LNCaP clone FGC (cell line): ENCODE results near the gene FBXO47.

Experiments used
- DNase-seq: peaks from one replicate; pipeline ENCODE4 v3.0.0-alpha.2; 2011; ENCODE audit warnings: low read depth
- H3K4me3 ChIP-seq: 2 replicates; pipeline ENCODE4 v1.5.1; 2011; ENCODE audit warnings: mild to moderate bottlenecking, low read depth, low read length, control low read depth
- CTCF ChIP-seq: IDR thresholded peaks from 2 replicates; pipeline ENCODE4 v1.5.1; 2012; ENCODE audit warnings: mild to moderate bottlenecking; ENCODE audit not compliant: control insufficient read depth, insufficient read depth; ENCODE audit errors: extremely low read depth

Gene FBXO47

GRCh38 chr17:38904892-38905291, 62.3 kb downstream of the FBXO47 start:
- no peak for TF ChIP-seq CTCF
- no peak for DNase-seq
- H3K4me3 ChIP-seq, result no peak overlapping the region

DNA sequence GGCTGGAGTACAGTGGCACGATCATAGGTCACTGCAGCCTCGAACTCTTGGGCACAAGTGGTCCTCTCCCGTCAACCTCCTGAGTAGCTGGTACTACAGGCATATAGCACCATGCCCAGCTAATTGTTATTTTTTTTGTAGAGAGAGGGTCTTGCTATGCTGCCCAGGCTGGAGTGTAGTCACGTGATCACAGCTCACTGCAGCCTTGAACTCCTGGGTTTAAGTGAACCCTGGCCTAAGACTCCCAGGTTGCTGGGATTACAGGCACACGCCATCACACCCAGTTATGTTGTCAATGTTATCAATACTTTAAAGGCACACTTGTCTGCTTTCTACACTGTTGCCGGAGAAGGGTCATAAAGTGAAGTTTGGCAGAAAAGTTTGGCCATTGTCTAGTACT, 63.8 kb downstream of the FBXO47 start:
- no peak for TF ChIP-seq CTCF
- DNase-seq, result no peak

GRCh38 chr17:38900978-38901656, 66.1 kb downstream of the FBXO47 start:
- no peak overlapping the region for H3K4me3 ChIP-seq
- DNase-seq, result no peak
- TF ChIP-seq CTCF, result no peak

More for the DNA sequence above, 63.8 kb downstream of the FBXO47 start:
- H3K4me3 ChIP-seq, result no peak overlapping the region

GRCh38 chr17:38899421-38899820, 67.8 kb downstream of the FBXO47 start:
- H3K4me3 ChIP-seq, result no peak overlapping the region
- no peak for DNase-seq
- TF ChIP-seq CTCF, result no peak

- H3K4me3 ChIP-seq, result no peak overlapping the region
- no peak for TF ChIP-seq CTCF
- DNase-seq, result no peak
These were observed 68.3 kb downstream of the FBXO47 start for GRCh38 chr17:38898812-38899348.

GRCh38 chr17:38898291-38898679, 68.9 kb downstream of the FBXO47 start:
- no peak overlapping the region for H3K4me3 ChIP-seq
- no peak for TF ChIP-seq CTCF
- no peak for DNase-seq

DNA sequence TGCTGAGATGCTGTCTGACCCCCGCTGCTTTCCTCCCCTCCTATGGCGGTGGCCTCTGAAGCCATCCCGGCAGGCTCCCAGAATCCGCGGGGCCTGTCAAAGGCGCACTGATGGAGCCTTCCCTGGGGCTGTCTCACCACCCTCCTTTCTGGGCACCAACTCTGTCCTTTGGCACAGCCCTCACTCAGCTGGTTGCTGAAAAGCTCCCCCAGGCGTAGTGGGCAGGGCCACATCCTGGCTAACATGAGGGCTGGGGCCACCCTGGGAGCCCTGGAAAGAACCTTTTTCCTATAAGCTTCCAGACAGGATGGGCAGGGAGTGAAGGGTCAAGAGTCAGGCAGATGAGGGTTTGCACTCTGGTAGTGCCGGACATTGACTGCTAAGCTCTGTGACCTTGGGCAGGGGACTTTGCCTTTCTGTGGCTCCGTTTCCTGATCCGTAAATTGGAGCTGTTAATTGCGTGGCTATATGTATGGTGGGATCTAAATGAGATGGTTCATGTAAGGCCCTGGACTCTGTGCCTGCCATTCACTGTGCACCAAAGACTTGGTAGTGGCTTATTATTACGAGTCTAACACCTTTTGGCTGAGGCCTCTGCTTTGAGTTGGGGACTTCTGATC, 69.4 kb downstream of the FBXO47 start:
- no peak for DNase-seq
- H3K4me3 ChIP-seq, result no peak overlapping the region
- no peak for TF ChIP-seq CTCF
